CD4-positive, alpha-beta T cell (primary cell): ENCODE results near the gene SLC2A4. TPM values are rescaled to one million over a fixed set of nuclear protein-coding genes. Genes with fewer than 3 reads are reported as not detected.

Experiments used
- ATAC-seq: fragments of 200-7000 bp; cut with Tn5 transposase; one replicate; pipeline ENCODE4 v1.10.0; 2022; ENCODE audit warnings: mild to moderate bottlenecking; ENCODE audit not compliant: poor library complexity
- CTCF ChIA-PET: fragments of 350-600 bp; sonication (Branson Sonifier 250); formaldehyde crosslinking; loops from one replicate; lab custom pipeline; 2021; ENCODE audit warnings: antibody characterized with exemption, inconsistent platforms; lab: Charles Lee
- POLR2A ChIA-PET: fragments of 350-600 bp; sonication (Branson Sonifier 250); formaldehyde crosslinking; loops from one replicate; lab custom pipeline; 2021; ENCODE audit warnings: antibody characterized with exemption, inconsistent platforms; lab: Charles Lee
- DNase-seq, 14 experiments: peaks; one replicate each; pipeline ENCODE4 v3.0.0-alpha.2; 2013 to 2020; ENCODE audit warnings: mixed read lengths in 2 of 14
- H3K27ac ChIP-seq, 2 donors: one replicate each; pipeline versions ENCODE4 v1.5.1 to v1.7.0; 2013; ENCODE audit warnings: low read length in 2 of 2, low read depth in 1 of 2, mild to moderate bottlenecking in 1 of 2
- H3K27me3 ChIP-seq, 2 experiments: 1 replicate in 1 of 2; 2 replicates in 1 of 2; pipeline versions ENCODE4 v1.6.1 to v1.7.0; 2013; ENCODE audit warnings: low read length in 2 of 2, control low read depth in 1 of 2, mild to moderate bottlenecking in 1 of 2, moderate library complexity in 1 of 2; ENCODE audit not compliant: insufficient read depth in 2 of 2, control insufficient read depth in 1 of 2
- H3K36me3 ChIP-seq: one replicate; pipeline ENCODE4 v1.6.1; 2013; ENCODE audit warnings: low read length, control low read depth; ENCODE audit not compliant: insufficient read depth
- H3K4me1 ChIP-seq: one replicate; pipeline ENCODE4 v1.6.1; 2013; ENCODE audit warnings: low read length, control low read depth; ENCODE audit not compliant: insufficient read depth
- H3K4me3 ChIP-seq: one replicate; pipeline ENCODE4 v1.5.1; 2013; ENCODE audit warnings: mild to moderate bottlenecking, low read length, moderate library complexity
- H3K9me3 ChIP-seq, 2 experiments: 1 replicate in 1 of 2; 2 replicates in 1 of 2; pipeline versions ENCODE4 v1.6.1 to v1.7.0; 2013; ENCODE audit warnings: low read length in 2 of 2, mild to moderate bottlenecking in 2 of 2, control low read depth in 1 of 2, moderate library complexity in 1 of 2; ENCODE audit not compliant: control insufficient read depth in 1 of 2, insufficient read depth in 1 of 2
- H3K27ac Mint-ChIP-seq: one replicate; pipeline ENCODE4 v1.8.0; 2020; ENCODE audit warnings: mixed read lengths
- H3K27me3 Mint-ChIP-seq: one replicate; pipeline ENCODE4 v1.8.0; 2021; ENCODE audit warnings: mixed read lengths
- H3K36me3 Mint-ChIP-seq: one replicate; pipeline ENCODE4 v1.8.0; 2021; ENCODE audit warnings: low read depth, mixed read lengths
- H3K4me1 Mint-ChIP-seq: one replicate; pipeline ENCODE4 v1.8.0; 2021; ENCODE audit warnings: low read depth, mixed read lengths
- H3K4me3 Mint-ChIP-seq: one replicate; pipeline ENCODE4 v1.8.0; 2020; ENCODE audit warnings: mild to moderate bottlenecking, mixed read lengths
- H3K9me3 Mint-ChIP-seq: one replicate; pipeline ENCODE4 v1.8.0; 2020; ENCODE audit warnings: mixed read lengths
- CTCF ChIP-seq: fragments of 200-600 bp; IDR thresholded peaks from one replicate; pipeline ENCODE4 v1.8.0; 2022; ENCODE audit warnings: antibody characterized with exemption, mild to moderate bottlenecking
- intact Hi-C, 2 experiments: fragments of 100-400 bp; cut with DNase I in 1 of 2; cut with micrococcal nuclease in 1 of 2; formaldehyde crosslinking; loops; one replicate each; pipeline versions ENCODE4 v1.15.1 to v1.9.0; 2023 to 2025; cut with DNase I, micrococcal nuclease
- total RNA-seq, 174 experiments: library from RNA in 2 of 174; stranded (reverse) in 2 of 174; gene quantifications; one replicate each; pipeline ENCODE4 v1.2.3 and lab custom pipeline; 2021 to 2026

Gene SLC2A4
- total RNA-seq, 2 experiments from 2014 or later = not detected

- Histone ChIP-seq H3K27me3 (no peaks in the 10 kb centered on the region), H3K27ac (peak overlapping the region in 1 of 2 donors; percentile 23), H3K4me3 (no peak overlapping the region), H3K36me3 (peaks cover 63% of the 10 kb centered on the region), H3K9me3 (no peaks in the 10 kb centered on the region), H3K4me1 (peaks cover 69% of the 10 kb centered on the region)
- no peak for DNase-seq
- no peaks in the 10 kb centered on the region for H3K27me3 Mint-ChIP-seq
- H3K36me3 Mint-ChIP-seq = peaks cover 83% of the 10 kb centered on the region
- peak overlapping the region; percentile 85 for H3K4me3 Mint-ChIP-seq
- CTCF ChIA-PET = interaction anchor here (0.5 to 1.6 kb wide), 4 partner anchors 8 to 47 kb away, joined by 3 to 4 read pairs (median 4); no protein-coding TSS in a partner anchor
- intact Hi-C loops = no loop called here
- H3K27ac Mint-ChIP-seq = peak overlapping the region; percentile 95
- no peak for TF ChIP-seq CTCF
- no peaks in the 10 kb centered on the region for H3K9me3 Mint-ChIP-seq
- peaks cover 74% of the 10 kb centered on the region for H3K4me1 Mint-ChIP-seq
- POLR2A ChIA-PET = interaction anchor here (1.2 to 5.4 kb wide), 4 partner anchors 17 to 36 kb away, joined by 3 to 46 read pairs (median 24); partner anchors contain the start of genes ACAP1 and NEURL4
- no peak for ATAC-seq
These were observed 31.0 kb downstream of the SLC2A4 start for GRCh38 chr17:7312432-7313087.

GRCh38 chr17:7313088-7313889 lies 31.8 kb downstream of the SLC2A4 start:
- Mint-ChIP-seq H3K4me1 (peaks cover 74% of the 10 kb centered on the region), H3K4me3 (peak overlapping the region; percentile 85), H3K27ac (peak overlapping the region; percentile 95), H3K9me3 (no peaks in the 10 kb centered on the region), H3K36me3 (peaks cover 88% of the 10 kb centered on the region), H3K27me3 (no peaks in the 10 kb centered on the region)
- no peak for ATAC-seq
- intact Hi-C loops = no loop called here
- Histone ChIP-seq H3K27me3 (no peaks in the 10 kb centered on the region), H3K4me1 (peaks cover 69% of the 10 kb centered on the region), H3K4me3 (no peak overlapping the region), H3K36me3 (peaks cover 70% of the 10 kb centered on the region), H3K9me3 (no peaks in the 10 kb centered on the region), H3K27ac (peak overlapping the region; percentile 23 to 40)
- TF ChIP-seq CTCF = no peak
- ChIA-PET CTCF (interaction anchor here (0.5 to 1.6 kb wide), 6 partner anchors 9 to 47 kb away, joined by 3 to 7 read pairs (median 4); partner anchors contain the start of gene ACAP1), POLR2A (interaction anchor here (1.4 to 5.4 kb wide), 5 partner anchors 17 to 374 kb away, joined by 5 to 46 read pairs (median 6); partner anchors contain the start of genes ACAP1, NEURL4 and TP53)
- no peak for DNase-seq
